ENCODE measurements around the gene PRIM2.
"Not testable (repeated sequence)": the region's sequence is repeated elsewhere in the genome, so short reads cannot be mapped to it uniquely, and the experiment has no call there.

The PRIM2 gene

DNA sequence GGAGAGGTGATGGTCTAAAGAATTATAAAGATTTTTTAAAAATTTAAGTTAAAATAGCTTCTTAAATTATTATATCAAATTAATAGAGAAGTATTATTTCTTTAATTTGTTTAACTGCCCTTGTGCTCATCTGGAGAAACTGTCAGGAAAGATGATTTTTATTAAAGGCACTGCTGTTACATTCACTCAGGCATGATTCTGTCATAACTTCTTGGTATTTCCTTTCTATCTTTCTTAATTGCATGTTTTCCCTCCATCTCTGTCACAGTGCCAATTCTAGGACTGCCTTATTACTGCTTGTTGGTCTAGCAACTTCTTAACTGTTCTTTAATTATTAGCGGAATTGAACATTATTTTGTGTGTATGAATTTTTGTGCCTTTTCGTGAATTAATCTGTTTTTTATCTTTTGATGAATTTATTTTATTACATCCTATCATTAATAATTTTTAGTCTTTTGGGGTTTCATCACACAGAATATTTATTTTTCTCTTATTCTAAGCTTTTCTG is 47.7 kb downstream of the PRIM2 start:
- DNase-seq (ENCODE audit: low read depth in 2 of 2): not testable (repeated sequence)

DNA sequence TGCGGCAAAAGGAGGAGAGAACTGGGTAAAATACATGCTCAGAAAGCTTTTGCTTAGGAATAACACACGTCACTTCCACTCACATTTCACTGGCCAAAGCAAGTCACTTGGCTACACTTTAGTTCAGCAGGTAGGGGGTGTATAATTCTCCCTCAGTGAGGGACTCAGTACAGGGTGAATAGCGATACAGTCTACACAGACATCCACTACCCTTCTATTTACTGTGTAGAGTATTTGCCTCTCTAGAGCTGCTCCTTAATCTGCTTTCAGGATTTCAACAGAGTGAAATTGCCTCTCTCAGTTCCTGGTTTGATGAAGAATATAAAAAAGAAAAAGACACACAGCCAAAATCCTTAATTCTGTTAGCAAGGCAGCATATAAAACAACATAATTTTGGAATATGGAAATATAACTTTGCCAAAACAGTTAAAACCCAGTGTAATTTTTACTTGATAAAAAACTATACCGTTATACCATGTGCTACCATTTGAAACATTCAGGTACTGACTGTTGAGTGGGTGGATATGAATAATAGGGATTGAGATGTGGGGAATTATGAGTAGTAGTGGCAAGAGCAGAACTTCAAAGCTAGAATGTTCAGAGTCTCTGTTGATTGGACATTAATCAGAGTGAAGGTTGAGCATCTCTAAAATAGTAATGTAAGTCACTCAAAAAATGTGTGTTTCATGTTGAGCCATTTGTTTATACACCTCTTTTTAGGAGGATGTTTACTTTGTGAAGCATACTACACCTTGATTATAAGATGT is 51.7 kb downstream of the PRIM2 start:
- not testable (repeated sequence) for DNase-seq (ENCODE audit: low read depth in 2 of 2)

DNA sequence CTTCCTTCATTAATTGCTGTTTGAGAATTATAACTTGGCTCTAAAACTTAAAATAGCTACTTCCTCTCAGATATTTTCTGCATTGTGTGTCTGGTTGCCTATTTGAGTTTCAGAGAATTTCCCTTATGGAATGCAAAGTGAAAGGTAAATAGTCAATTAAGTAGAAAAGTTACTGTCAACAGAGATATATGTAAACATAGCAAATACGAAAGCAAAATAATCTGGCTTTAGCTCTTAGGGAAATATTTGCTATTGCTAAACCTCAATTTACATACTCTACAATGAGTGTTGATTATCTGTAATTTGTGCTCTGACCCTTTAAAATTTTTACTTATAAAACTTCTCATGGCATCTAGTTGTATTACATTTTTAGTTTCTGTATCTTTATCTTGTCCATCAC is 54.3 kb downstream of the PRIM2 start:
- DNase-seq (ENCODE audit: low read depth in 2 of 2): not testable (repeated sequence)

DNA sequence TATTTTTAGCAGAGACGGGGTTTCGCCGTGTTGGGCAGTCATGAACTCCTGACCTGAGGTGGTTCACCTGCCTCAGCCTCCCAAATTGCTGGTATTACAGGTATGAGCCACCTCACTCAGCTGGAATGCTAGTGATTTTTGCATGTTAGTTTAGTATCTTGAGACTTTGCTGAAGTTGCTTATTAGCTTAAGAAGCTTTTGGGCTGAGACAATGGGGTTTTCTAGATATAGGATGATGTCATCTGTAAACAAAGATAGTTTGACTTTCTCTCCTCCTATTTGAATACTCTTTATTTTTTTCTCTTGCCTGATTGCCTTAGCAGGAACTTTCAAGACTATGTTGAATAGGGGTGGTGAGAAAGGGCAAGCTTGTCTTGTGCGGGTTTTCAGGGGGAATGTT is 57.3 kb downstream of the PRIM2 start:
- not testable (repeated sequence) for DNase-seq (ENCODE audit: low read depth in 2 of 2)

GRCh38 chr6:57376083-57376482 is 58.7 kb downstream of the PRIM2 start:
- DNase-seq (ENCODE audit: low read depth in 2 of 2): not testable (repeated sequence)

DNA sequence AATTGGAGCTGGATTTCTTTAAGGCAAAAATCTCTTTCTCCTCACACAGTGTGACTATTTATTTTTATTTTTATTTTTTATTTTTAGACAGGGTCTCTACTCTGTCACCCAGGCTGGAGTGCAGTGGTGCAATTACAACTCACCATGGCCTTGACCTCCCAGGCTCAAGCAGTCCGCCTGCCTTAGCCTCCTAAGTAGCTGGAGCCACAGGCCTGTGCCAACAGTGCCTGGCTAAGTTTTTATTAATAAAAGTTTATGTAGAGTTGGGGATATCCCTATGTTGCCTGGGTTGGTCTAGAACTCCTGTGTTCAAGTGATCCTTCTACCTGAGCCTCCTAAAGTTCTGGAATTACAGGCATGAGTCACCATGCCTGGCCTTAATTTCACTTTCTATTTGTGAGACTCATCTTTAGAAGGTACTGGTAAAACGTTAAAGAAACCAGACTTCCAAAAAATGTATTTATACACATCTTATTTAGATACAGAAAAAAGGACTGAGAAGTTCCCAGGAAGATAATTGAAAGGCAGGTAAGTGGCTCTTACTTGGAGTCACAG is 71.7 kb downstream of the PRIM2 start:
- not testable (repeated sequence) for DNase-seq (ENCODE audit: low read depth in 2 of 2)

DNA sequence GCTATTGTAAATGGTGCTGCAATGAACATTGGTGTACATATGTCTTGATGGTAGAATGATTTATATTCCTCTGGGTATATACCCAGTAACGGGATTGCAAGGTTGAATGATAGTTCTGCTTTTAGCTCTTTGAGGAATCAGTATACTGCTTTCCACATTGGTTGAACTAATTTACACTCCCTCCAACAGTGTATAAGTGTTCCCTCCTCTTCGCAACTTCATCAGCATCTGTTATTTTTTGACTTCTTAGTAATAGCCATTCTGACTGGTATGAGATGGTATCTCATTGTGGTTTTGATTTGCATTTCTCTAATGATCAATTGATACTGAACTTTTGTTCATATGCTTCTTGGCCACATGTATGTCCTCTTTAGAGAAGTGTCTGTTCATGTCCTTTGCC is 73.4 kb downstream of the PRIM2 start:
- not testable (repeated sequence) for DNase-seq (ENCODE audit: low read depth in 2 of 2)

GRCh38 chr6:57392047-57392446 is 74.6 kb downstream of the PRIM2 start:
- not testable (repeated sequence) for DNase-seq (ENCODE audit: low read depth in 2 of 2)

DNA sequence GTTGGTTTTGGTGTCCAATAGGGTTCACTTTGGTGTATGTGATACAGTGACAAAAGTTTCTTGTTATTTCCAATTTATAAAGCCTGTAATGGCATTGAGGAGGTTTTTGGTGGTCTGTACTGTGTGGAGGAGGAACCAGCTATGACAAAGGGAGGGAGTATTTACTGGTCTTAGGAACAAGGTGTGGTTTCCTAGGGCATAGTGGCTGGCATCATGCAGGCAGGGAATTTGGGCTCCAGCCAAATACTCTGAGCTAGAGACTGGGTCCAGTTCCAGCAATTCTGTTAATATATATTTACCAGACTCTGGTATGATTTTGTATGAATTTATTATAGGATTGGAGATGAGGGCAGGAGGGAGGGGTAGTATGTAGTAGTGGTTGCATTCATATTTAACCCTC is 101.9 kb downstream of the PRIM2 start:
- not testable (repeated sequence) for DNase-seq (ENCODE audit: low read depth in 2 of 2)

DNA sequence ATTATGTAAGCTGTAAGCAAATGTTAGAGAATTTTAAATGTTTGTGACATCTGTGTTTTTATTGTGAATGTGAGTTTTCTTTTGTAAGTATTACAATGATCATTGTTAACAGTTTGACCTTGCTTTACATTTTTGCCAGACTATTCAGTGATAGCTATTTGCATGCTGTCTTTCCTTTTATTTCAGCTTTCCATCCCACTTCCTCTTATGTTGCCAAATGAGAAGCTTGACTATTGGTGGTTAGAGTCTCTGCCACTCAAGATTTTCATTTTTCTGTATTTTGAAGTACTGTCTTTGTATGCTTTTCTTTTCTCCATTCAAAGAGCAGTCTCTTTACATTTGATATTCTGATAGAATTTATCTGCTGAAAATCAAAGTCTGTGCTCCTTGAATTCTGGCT is 104.1 kb downstream of the PRIM2 start:
- DNase-seq (ENCODE audit: low read depth in 2 of 2): no peak

DNA sequence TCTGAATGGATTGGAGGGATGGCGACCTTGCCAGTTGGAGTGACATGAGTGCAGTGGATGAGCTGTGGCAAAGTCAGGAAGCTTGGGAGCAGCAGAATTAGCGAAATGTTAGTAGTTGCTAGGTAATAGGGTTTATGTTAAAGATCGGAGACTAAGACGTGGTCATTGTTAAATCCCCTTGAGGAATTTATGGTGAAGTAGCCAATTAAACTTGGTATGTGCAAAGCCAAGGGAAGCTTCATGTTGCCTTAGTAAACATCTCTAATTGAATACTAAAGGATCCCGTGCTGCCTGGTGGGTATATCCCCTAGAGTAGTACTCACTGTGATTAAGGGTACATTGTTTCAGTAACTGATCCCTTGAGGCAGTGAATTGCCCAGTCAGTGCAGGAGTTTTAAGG is 106.0 kb downstream of the PRIM2 start:
- DNase-seq (ENCODE audit: low read depth in 2 of 2): no peak

- DNase-seq (ENCODE audit: low read depth in 2 of 2): not testable (repeated sequence)
Measured at GRCh38 chr6:57431742-57432141, 114.3 kb downstream of the PRIM2 start.

- DNase-seq (ENCODE audit: low read depth in 2 of 2): no peak
Measured at GRCh38 chr6:57432157-57432556, 114.7 kb downstream of the PRIM2 start.

GRCh38 chr6:57432919-57433684 is 115.7 kb downstream of the PRIM2 start:
- no peak for DNase-seq (ENCODE audit: low read depth in 2 of 2)

DNA sequence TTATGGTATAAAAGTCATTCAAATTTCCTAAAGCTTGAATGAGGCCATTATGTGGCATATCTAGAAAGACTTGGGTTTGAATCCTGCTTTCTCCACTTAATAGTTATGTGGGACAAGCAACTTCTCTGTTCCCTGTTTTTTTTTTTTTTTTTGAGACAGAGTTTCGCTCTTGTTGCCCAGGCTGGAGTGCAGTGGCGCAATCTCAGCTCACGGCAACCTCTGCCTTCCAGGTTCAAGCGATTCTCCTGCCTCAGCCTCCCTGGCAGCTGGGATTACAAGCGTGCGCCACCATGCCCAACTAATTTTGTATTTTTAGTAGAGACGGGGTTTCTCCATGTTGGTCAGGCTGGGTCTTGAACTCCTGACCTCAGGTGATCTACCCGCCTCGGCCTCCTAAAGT is 116.4 kb downstream of the PRIM2 start:
- not testable (repeated sequence) for DNase-seq (ENCODE audit: low read depth in 2 of 2)

GRCh38 chr6:57434944-57435343 is 117.5 kb downstream of the PRIM2 start:
- DNase-seq (ENCODE audit: low read depth in 2 of 2): no peak

DNA sequence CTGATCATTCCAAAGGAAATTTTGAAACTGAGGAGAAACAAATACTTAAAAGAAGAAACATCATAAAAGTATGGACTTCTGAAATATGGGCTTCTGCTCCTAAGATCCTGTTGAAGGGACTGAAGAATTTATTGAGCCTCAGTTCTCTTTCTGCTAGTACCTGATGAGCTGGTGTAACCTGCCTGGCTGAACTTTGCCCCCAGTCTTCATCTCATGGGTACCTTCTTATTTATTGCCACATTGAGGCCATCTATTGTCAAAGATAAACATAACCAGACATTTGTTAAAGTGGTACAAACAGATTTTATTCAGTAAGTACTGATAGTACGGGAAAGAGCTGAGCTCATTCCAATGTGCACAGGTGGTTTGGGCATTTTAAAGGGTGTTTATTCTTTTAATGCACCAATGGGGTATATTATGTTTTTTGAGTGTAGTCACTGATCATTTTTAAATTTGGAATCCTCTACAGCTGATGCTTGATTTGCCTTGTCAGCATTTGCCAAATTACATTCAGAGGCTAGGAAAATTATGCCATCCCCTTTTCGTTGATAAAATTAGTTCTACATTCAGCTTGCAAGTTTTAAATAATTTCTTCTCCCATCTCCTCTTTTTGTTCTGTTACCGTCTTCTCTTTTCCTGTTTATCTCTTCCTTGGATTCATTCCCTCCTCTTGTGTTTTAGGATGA is 118.2 kb downstream of the PRIM2 start:
- no peak for DNase-seq (ENCODE audit: low read depth in 2 of 2)

DNA sequence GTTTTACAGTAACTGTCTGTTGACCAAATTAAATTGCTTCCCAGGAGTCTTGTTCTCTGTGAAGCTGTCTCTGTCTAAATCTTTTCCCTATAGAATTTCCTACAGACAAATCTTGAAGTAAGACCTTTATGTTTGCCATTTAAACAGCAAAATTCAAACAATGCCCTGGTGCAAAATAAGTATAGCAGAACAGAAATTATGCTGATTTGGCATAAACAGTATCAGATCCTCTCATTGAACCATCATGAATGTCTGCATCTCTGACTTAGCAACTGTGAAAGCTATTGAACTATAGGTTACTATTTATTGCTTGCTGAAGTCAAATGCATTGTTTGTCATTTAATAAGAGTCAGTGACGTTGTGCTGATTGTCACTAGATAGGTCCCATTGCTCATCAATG is 123.3 kb downstream of the PRIM2 start:
- not testable (repeated sequence) for DNase-seq (ENCODE audit: low read depth in 2 of 2)

DNA sequence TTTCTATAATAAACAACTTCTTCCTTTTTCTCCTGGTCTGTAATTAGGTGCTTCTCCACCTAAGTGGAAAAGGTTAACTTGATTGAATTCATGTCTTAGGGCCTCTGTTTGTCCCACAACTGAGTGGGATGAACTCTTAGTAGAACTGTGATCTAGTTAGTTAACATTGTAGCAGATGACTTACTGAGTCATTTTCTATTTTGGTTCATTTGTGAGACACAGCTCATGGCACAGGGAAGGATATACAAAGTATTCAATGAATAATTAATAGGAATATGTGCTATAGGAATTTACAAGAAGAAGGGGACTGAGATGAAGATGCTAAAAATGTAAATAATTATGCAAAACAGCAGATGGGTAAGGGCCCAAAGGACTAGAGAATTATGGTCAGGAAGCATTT is 124.7 kb downstream of the PRIM2 start:
- DNase-seq (ENCODE audit: low read depth in 2 of 2): not testable (repeated sequence)

- DNase-seq (ENCODE audit: low read depth in 2 of 2): not testable (repeated sequence)
Measured at GRCh38 chr6:57443181-57443580, 125.8 kb downstream of the PRIM2 start.

- DNase-seq (ENCODE audit: low read depth in 2 of 2): not testable (repeated sequence)
Measured at GRCh38 chr6:57444787-57445186, 127.4 kb downstream of the PRIM2 start.

DNA sequence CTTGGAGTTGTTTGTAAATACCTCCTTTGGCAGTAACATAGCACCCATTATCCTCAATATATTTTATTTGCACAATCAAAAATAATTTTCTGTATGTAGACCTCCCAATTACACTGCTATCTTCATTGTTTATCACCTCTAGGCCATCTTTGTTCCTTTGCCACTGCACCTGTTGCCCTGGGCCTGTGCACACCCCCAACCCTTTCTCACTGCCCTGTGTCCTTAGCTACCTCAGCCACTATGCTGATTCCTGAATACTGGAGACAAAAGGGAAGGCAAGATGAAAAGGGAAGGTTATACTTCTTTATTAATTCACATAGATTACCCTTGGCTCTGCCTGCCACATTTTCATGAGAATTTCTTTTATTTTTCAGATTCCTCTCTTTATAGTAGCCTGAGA is 127.9 kb downstream of the PRIM2 start:
- DNase-seq (ENCODE audit: low read depth in 2 of 2): not testable (repeated sequence)
